ENCODE measurements around the gene SSR2.

Gene SSR2

GRCh38 chr1:155968670-155969069, 52.1 kb downstream of the SSR2 start:
- Histone ChIP-seq H3K27me3 (no peaks in the 10 kb centered on the region), H3K27ac (peak overlapping the region; percentile 76 to 99), H3K36me3 (peaks cover 44 to 61% (median 53%) of the 10 kb centered on the region in 3 donors), H3K4me3 (no peak overlapping the region), H3K9me3 (no peaks in the 10 kb centered on the region), H3K4me1 (peaks cover 5 to 75% (median 67%) of the 10 kb centered on the region in 4 donors)
- intact Hi-C loops (cut with DNase I; ENCODE audit: low total_unique reads): no loop called here
- DNase-seq: no peak
- no peak for TF ChIP-seq CTCF (IDR thresholded peaks at IDR 0.05)

GRCh38 chr1:155968051-155968400, 52.7 kb downstream of the SSR2 start:
- H3K4me3 ChIP-seq: peak overlapping the region in 1 of 2 donors; percentile 22
- no peak for TF ChIP-seq CTCF (IDR thresholded peaks at IDR 0.05)

GRCh38 chr1:155967341-155968050, 53.3 kb downstream of the SSR2 start:
- Histone ChIP-seq H3K27me3 (no peaks in the 10 kb centered on the region), H3K36me3 (peaks cover 49 to 73% (median 64%) of the 10 kb centered on the region in 3 donors), H3K9me3 (no peaks in the 10 kb centered on the region), H3K27ac (peak overlapping the region; percentile 76 to 99), H3K4me3 (peak overlapping the region in 1 of 2 donors; percentile 22), H3K4me1 (peaks cover 0 to 73% (median 62%) of the 10 kb centered on the region in 4 donors)
- no peak for TF ChIP-seq CTCF (IDR thresholded peaks at IDR 0.05)
- DNase-seq: peak in 1 of 2 donors; percentile 78
- intact Hi-C loops (cut with DNase I; ENCODE audit: low total_unique reads): no loop called here

More at GRCh38 chr1:155968051-155968400, 52.7 kb downstream of the SSR2 start:
- Histone ChIP-seq H3K27ac (peak overlapping the region; percentile 76 to 99), H3K9me3 (no peaks in the 10 kb centered on the region), H3K27me3 (no peaks in the 10 kb centered on the region), H3K36me3 (peaks cover 49 to 67% (median 59%) of the 10 kb centered on the region in 3 donors), H3K4me1 (peaks cover under 1 to 73% (median 62%) of the 10 kb centered on the region in 4 donors)
- intact Hi-C loops (cut with DNase I; ENCODE audit: low total_unique reads): no loop called here
- no peak for DNase-seq

- peaks cover 0 to 73% (median 62%) of the 10 kb centered on the region in 4 donors for H3K4me1 ChIP-seq
- no peaks in the 10 kb centered on the region for H3K9me3 ChIP-seq
- H3K4me3 ChIP-seq: no peak overlapping the region
- intact Hi-C loops (cut with DNase I; ENCODE audit: low total_unique reads): no loop called here
- no peak for DNase-seq
- no peak for TF ChIP-seq CTCF (IDR thresholded peaks at IDR 0.05)
- peak overlapping the region; percentile 76 to 99 for H3K27ac ChIP-seq
- H3K36me3 ChIP-seq: peaks cover 49 to 80% (median 72%) of the 10 kb centered on the region in 3 donors
- H3K27me3 ChIP-seq: no peaks in the 10 kb centered on the region
Measured at GRCh38 chr1:155966750-155967149, 54.0 kb downstream of the SSR2 start.

GRCh38 chr1:155966135-155966534, 54.6 kb downstream of the SSR2 start:
- no peaks in the 10 kb centered on the region for H3K27me3 ChIP-seq
- intact Hi-C loops (cut with DNase I; ENCODE audit: low total_unique reads): no loop called here
- no peak for DNase-seq
- H3K4me3 ChIP-seq: no peak overlapping the region
- H3K36me3 ChIP-seq: peaks cover 53 to 86% (median 76%) of the 10 kb centered on the region in 3 donors
- peaks cover 0 to 73% (median 61%) of the 10 kb centered on the region in 4 donors for H3K4me1 ChIP-seq
- H3K27ac ChIP-seq: peak overlapping the region; percentile 76 to 99
- no peaks in the 10 kb centered on the region for H3K9me3 ChIP-seq
- no peak for TF ChIP-seq CTCF (IDR thresholded peaks at IDR 0.05)

All from tibial artery (tissue), 4 donors.